ENCODE results near the gene NMUR1.

Gene NMUR1

GRCh38 chr2:231525248-231526163, 4.7 kb downstream of the NMUR1 start:
- no peak for DNase-seq (ENCODE audit: low spot score)

- no peak for DNase-seq (ENCODE audit: low spot score)
Measured at GRCh38 chr2:231524477-231525247, 5.6 kb downstream of the NMUR1 start.

GRCh38 chr2:231523451-231524285, 6.6 kb downstream of the NMUR1 start:
- peak; percentile 20 for DNase-seq (ENCODE audit: low spot score)

- peak; percentile 40 for DNase-seq (ENCODE audit: low spot score)
Measured at GRCh38 chr2:231522418-231523180, 7.6 kb downstream of the NMUR1 start.

- no peak for DNase-seq (ENCODE audit: low spot score)
Measured at GRCh38 chr2:231521443-231521842, 8.8 kb downstream of the NMUR1 start.

- peak; percentile 6 for DNase-seq (ENCODE audit: low spot score)
Measured at GRCh38 chr2:231519975-231520555, 10.2 kb downstream of the NMUR1 start.

GRCh38 chr2:231518771-231519170, 11.5 kb downstream of the NMUR1 start:
- DNase-seq (ENCODE audit: low spot score), result no peak

GRCh38 chr2:231515603-231516002, 14.6 kb downstream of the NMUR1 start:
- no peak for DNase-seq (ENCODE audit: low spot score)

- no peak for DNase-seq (ENCODE audit: low spot score)
Measured at GRCh38 chr2:231514951-231515297, 15.3 kb downstream of the NMUR1 start.

- DNase-seq (ENCODE audit: low spot score), result peak; percentile 100
Measured at GRCh38 chr2:231514225-231514950, 15.9 kb downstream of the NMUR1 start.

- no peak for DNase-seq (ENCODE audit: low spot score)
Measured at GRCh38 chr2:231513746-231514224, 16.5 kb downstream of the NMUR1 start.

GRCh38 chr2:231512222-231512621, 18.0 kb downstream of the NMUR1 start:
- no peak for DNase-seq (ENCODE audit: low spot score)

GRCh38 chr2:231503766-231504165, 26.5 kb downstream of the NMUR1 start:
- DNase-seq (ENCODE audit: low spot score), result no peak

- no peak for DNase-seq (ENCODE audit: low spot score)
Measured at GRCh38 chr2:231502596-231502995, 27.6 kb downstream of the NMUR1 start.

- no peak for DNase-seq (ENCODE audit: low spot score)
Measured at GRCh38 chr2:231497651-231498050, 32.6 kb downstream of the NMUR1 start.

GRCh38 chr2:231494669-231495068, 35.6 kb downstream of the NMUR1 start:
- DNase-seq (ENCODE audit: low spot score), result no peak

GRCh38 chr2:231490801-231491200, 39.4 kb downstream of the NMUR1 start:
- DNase-seq (ENCODE audit: low spot score), result no peak

GRCh38 chr2:231489990-231490389, 40.3 kb downstream of the NMUR1 start:
- no peak for DNase-seq (ENCODE audit: low spot score)

GRCh38 chr2:231488331-231488730, 41.9 kb downstream of the NMUR1 start:
- no peak for DNase-seq (ENCODE audit: low spot score)
